RKO (cell line): ENCODE results near the gene NPC2.
"Not testable (repeated sequence)": the region's sequence is repeated elsewhere in the genome, so short reads cannot be mapped to it uniquely, and the experiment has no call there.

Source experiments
- DNase-seq: peaks from one replicate; pipeline ENCODE4 v3.0.0-alpha.2; 2016; ENCODE audit warnings: low spot score

The NPC2 gene

DNA sequence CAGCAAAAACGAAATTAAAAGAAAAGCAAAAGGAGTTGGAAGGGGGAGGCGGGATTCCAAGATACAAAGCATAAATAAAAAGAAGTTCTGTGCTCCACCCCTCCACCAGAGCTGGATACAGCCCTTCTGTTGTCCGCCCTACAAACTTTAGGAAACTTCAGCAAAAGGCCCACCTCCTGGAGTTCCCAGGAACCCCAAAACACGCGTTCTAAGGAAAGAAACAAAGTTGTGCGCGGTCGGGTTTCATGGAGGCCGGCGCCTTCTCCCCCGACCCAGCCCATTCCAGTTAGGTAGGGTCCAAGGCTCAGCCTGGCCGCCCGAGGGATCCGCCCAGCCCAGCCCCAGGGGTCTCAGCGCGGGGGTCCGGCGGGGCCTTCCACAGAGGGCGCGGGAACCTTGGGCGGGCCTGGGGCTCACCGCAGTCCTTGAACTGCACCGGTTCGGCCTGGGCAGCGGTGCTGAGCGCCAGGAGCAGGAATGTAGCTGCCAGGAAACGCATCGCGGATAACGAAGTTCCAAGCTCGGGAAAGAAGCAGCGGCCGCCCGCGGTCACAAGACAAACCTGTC lies at the start of gene NPC2:
Gene NPC2 (minus strand): TSS at position 530 of the 567 bp plus-strand sequence. CDS start 31 bp downstream, at position 499.
- DNase-seq = no peak

- DNase-seq = no peak
Observed at GRCh38 chr14:74542056-74542685, 49.1 kb upstream of the NPC2 start.

GRCh38 chr14:74541225-74541624 lies 48.1 kb upstream of the NPC2 start:
- no peak for DNase-seq

DNA sequence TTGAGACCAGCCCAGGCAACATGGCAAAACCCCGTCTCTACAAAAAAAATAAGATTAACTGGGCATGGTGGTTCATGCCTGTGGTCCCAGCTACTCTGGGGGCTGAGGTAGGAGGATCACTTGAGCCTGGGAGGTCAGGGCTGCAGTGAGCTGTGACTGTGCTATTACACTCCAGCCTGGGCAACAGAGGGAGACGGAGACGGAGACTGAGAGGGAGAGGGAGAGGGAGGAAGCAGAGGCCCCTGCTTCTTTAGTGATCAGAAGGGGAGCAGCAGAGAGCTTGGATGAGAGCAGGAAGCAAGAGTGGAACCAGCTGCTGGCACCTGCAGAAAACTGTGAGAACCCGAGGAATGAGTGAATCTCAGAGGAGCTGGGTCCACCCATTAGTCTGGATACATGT lies 46.4 kb upstream of the NPC2 start:
- no peak for DNase-seq

DNA sequence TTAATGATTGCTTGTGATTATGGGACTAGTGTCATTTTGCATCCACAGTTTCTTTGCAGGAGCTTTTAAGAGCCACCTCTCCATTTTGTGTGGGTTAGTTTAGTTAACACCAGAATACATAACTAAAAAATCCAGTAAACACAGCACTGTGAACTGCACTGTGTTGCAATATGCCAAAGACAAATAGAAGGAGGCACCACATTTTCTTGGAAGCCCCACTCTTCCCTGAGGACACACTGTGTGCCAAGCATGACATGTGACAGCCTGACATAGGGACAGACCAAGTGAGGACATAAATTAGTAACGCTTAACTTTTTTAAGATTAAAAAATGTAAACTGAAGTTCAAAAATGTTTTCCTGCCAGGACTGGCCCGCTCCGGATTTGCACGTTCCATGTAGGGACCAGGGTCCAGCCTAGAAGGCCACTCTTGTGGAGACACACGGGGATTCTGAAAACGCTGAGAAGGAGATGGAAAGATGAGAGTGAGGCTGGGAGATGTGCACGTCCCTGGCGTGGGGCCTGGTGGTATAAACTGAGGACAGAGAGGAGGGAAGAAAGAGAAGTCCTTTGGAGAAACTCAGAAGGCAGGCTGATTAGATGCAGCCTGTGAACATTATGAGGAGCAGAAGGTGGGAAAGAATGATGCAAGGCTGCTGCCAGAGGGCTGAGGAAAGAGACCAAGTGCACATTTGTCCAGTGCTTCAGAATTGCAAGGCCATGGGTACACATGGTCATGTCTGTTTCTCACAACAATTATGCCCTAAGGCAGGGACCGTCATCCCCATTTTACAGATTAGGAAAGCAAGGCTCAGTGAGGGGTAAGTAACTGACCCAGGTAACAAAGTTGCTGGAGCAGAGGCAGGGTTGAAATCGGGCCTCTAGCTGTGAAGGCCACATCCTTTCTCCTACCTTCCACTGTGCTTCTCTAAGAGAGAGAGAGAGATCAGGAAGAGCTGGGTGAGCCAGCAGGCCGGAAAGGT lies 45.6 kb upstream of the NPC2 start:
- no peak for DNase-seq

DNA sequence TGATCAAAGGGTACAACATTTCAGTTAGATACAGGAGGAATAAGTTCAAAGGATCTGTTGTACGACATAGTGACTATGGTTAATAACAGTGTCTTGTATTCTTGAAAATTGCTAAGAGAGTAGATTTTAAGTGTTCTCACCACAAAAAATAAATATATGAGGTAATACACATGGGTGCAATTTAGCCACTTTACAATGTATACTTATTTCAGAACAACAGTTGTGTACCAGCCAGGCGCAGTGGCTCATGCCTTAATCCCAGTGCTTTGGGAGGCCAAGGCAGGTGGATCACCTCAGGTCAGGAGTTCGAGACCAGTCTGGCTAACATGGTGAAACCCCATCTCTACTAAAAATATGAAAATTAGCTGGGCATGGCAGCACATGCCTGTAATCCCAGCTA lies 43.2 kb upstream of the NPC2 start:
- DNase-seq = not testable (repeated sequence)

DNA sequence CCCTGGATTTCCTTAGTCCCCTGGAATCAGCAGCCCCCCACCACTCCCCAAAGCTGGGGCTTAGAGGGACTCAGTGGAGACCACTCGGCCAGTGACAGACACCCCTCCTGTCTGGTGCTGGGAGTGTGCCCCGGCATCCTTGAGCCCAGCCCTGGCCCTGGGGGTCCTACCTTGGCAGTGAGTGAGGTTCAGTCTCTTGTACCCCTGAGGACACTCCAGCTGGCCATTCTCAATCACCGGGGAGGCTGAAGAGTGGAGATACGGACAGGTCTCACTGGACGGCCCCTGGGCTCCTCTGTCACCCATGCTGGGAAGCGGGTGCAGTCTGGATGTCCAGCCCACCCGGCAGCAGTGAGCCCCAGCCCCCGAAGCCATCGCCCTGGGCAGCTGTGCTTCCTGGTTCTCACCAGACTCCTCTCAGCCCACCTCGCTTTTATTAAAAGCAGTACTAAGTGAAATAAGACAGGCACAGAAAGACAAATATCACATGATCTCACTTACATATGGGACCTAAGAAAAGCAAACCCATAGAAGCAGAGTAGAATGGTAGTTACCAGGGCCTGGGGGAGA lies 42.7 kb upstream of the NPC2 start:
- no peak for DNase-seq

- DNase-seq = no peak
Observed at GRCh38 chr14:74533576-74533975, 40.5 kb upstream of the NPC2 start.

- DNase-seq = no peak
Observed at GRCh38 chr14:74532246-74532645, 39.1 kb upstream of the NPC2 start.

- no peak for DNase-seq
Observed at GRCh38 chr14:74531467-74531866, 38.4 kb upstream of the NPC2 start.

DNA sequence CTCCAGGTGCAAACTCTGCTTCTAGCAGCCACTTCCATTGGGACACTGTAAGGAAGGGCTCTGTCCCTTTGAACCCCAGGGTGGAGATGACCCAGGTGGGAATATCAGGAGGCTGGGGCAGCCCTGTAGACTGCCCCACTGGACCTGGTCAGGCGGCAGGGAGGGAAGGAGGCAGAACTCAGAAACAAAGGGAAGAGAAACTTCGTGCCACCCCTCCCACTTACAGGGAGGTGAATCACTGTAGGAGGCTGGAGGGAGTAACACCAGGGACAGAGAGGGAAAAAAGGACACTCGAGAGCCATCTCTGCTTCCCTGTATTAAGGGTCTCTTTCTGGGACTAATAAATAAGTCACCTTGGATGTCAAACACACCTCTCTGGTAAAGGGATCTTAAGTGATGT lies 37.9 kb upstream of the NPC2 start:
- no peak for DNase-seq

GRCh38 chr14:74528886-74529285 lies 35.8 kb upstream of the NPC2 start:
- DNase-seq = no peak

- no peak for DNase-seq
Observed at GRCh38 chr14:74528406-74528805, 35.3 kb upstream of the NPC2 start.

- DNase-seq = no peak
Observed at GRCh38 chr14:74527736-74528280, 34.7 kb upstream of the NPC2 start.

GRCh38 chr14:74526854-74527585 lies 33.9 kb upstream of the NPC2 start:
- no peak for DNase-seq

- no peak for DNase-seq
Observed at GRCh38 chr14:74525361-74525851, 32.3 kb upstream of the NPC2 start.

GRCh38 chr14:74524812-74525135 lies 31.7 kb upstream of the NPC2 start:
- no peak for DNase-seq

GRCh38 chr14:74524076-74524811 lies 31.1 kb upstream of the NPC2 start:
- DNase-seq = no peak

DNA sequence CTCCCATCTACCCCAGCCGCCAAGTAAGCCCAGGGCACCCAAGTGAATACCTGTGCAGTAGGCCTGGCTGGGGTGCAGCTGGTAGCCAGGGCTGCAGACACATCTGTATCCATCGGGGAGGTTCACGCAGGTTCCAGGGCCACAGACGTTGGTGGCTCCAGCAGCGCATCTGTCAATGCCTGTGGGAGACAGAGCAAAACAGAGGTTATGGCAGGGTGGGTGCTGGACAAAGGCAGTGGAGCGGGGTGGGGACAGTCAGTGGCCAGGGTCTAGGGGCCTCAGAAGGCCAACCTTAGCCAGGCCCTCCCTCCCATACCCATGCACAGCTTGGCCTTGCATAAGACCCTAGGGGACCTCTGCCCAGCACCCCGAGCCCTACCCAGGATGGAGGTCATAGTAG lies 29.6 kb upstream of the NPC2 start:
- no peak for DNase-seq

DNA sequence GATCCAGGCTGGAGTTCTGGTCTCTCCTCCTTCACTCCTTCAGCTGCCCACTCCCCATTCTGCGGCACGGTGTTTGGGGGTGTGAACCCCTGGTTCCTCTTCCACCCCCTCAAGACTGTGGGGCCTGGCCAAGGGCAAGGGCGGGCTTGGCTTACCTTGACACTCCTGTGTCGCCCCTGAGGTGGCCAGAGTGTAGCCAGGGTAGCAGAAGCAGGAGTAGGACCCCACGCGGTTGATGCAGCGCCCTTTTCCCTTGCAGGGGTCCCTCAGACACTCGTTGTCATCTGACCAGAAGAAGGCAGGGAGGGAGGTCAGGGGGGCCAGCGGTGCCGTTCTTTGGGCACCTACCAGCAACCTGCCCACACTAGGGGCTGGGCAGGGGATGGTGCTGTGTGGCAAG lies 28.7 kb upstream of the NPC2 start:
- DNase-seq = no peak
